CD4-positive, alpha-beta T cell treated with Interleukin-21 for 1 hour (primary cell): Measurements from ENCODE around the gene SHPK.
A peak's percentile ranks its signal among the peaks of the same experiment; 100 is the strongest.

ENCODE experiments used
- DNase-seq: peaks from one replicate; pipeline ENCODE4 v3.0.0-alpha.2; 2020

The SHPK gene

GRCh38 chr17:3626831-3627768, 8.9 kb downstream of the SHPK start:
- DNase-seq = no peak

GRCh38 chr17:3622977-3623594, 13.0 kb downstream of the SHPK start:
- no peak for DNase-seq

GRCh38 chr17:3621146-3621720, 14.8 kb downstream of the SHPK start:
- no peak for DNase-seq

- no peak for DNase-seq
Measured at GRCh38 chr17:3615160-3615870, 20.7 kb downstream of the SHPK start.

GRCh38 chr17:3613124-3613523, 22.9 kb downstream of the SHPK start:
- no peak for DNase-seq

GRCh38 chr17:3610523-3610922, 25.5 kb downstream of the SHPK start:
- DNase-seq = no peak

GRCh38 chr17:3609689-3610088, 26.4 kb downstream of the SHPK start:
- DNase-seq = no peak

GRCh38 chr17:3603870-3604259, 32.2 kb downstream of the SHPK start:
- DNase-seq = no peak

GRCh38 chr17:3603119-3603869, 32.8 kb downstream of the SHPK start:
- DNase-seq = no peak

- peak; percentile 19 for DNase-seq
Measured at GRCh38 chr17:3602499-3602898, 33.6 kb downstream of the SHPK start.

- DNase-seq = no peak
Measured at GRCh38 chr17:3600529-3601205, 35.4 kb downstream of the SHPK start.

- no peak for DNase-seq
Measured at GRCh38 chr17:3598078-3598477, 38.0 kb downstream of the SHPK start.

GRCh38 chr17:3596804-3597464, 39.1 kb downstream of the SHPK start:
- DNase-seq = no peak

- DNase-seq = no peak
Measured at GRCh38 chr17:3594976-3595375, 41.1 kb downstream of the SHPK start.

- no peak for DNase-seq
Measured at GRCh38 chr17:3594051-3594800, 41.8 kb downstream of the SHPK start.

- no peak for DNase-seq
Measured at GRCh38 chr17:3593384-3593783, 42.7 kb downstream of the SHPK start.

GRCh38 chr17:3592216-3592860, 43.7 kb downstream of the SHPK start:
- DNase-seq = no peak

- no peak for DNase-seq
Measured at GRCh38 chr17:3590768-3591167, 45.3 kb downstream of the SHPK start.

GRCh38 chr17:3590231-3590630, 45.8 kb downstream of the SHPK start:
- no peak for DNase-seq

- DNase-seq = no peak
Measured at GRCh38 chr17:3589784-3590183, 46.3 kb downstream of the SHPK start.
